AG10803 (cell line): ENCODE data around the gene FTH1.

ENCODE experiments used
- DNase-seq: peaks from one replicate; pipeline ENCODE4 v3.0.0; 2010; ENCODE audit warnings: low read depth
- H3K4me3 ChIP-seq: 2 replicates; pipeline ENCODE4 v1.5.1; 2011; ENCODE audit warnings: mild to moderate bottlenecking, low read length, control low read depth
- TF ChIP-seq, protein P1 (sequence below): conservative IDR thresholded peaks from 2 replicates; pipeline ENCODE4 v1.5.1; 2011; ENCODE audit warnings: mild to moderate bottlenecking, low read length, control low read depth, inconsistent platforms

FTH1 gene

DNA sequence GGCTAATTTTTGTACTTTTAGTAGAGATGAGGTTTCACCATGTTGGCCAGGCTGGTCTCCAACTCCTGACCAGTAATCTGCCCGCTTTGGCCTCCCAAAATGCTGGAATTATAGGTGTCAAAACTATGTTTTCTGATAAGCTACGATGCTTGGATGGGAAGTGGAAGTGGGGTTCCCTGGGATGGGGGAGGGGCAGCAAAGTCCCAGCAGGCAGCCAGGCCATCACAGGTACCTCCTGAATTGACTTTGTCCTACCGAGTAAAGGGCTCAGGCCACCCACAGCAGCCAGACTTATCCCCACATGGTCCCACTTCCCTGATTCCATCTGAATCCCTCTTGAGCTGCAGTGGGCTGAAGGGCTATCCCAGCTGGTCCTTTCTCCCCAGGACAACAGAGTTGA, 6.9 kb downstream of the FTH1 start:
- DNase-seq = no peak
- TF ChIP-seq, protein P1, sequence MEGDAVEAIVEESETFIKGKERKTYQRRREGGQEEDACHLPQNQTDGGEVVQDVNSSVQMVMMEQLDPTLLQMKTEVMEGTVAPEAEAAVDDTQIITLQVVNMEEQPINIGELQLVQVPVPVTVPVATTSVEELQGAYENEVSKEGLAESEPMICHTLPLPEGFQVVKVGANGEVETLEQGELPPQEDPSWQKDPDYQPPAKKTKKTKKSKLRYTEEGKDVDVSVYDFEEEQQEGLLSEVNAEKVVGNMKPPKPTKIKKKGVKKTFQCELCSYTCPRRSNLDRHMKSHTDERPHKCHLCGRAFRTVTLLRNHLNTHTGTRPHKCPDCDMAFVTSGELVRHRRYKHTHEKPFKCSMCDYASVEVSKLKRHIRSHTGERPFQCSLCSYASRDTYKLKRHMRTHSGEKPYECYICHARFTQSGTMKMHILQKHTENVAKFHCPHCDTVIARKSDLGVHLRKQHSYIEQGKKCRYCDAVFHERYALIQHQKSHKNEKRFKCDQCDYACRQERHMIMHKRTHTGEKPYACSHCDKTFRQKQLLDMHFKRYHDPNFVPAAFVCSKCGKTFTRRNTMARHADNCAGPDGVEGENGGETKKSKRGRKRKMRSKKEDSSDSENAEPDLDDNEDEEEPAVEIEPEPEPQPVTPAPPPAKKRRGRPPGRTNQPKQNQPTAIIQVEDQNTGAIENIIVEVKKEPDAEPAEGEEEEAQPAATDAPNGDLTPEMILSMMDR = no peak
- H3K4me3 ChIP-seq = no peak overlapping the region

DNA sequence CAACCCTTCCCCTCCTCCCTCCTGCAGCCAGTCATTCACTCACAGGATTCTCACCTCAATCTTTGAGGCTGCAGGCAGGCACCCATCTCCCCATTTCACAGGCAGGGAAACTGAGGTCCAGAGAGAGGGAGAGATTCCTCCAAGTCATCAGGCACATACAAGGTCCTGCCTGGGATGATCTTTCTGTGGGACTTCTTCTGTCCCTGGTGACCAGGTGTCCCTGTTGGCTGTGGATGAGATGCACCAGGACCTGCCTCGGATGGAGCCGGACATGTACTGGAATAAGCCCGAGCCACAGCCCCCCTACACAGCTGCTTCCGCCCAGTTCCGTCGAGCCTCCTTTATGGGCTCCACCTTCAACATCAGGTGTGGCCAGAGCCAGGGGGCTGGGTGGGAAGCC, 7.8 kb downstream of the FTH1 start:
- H3K4me3 ChIP-seq = no peak overlapping the region
- TF ChIP-seq, protein P1 = no peak
- no peak for DNase-seq

DNA sequence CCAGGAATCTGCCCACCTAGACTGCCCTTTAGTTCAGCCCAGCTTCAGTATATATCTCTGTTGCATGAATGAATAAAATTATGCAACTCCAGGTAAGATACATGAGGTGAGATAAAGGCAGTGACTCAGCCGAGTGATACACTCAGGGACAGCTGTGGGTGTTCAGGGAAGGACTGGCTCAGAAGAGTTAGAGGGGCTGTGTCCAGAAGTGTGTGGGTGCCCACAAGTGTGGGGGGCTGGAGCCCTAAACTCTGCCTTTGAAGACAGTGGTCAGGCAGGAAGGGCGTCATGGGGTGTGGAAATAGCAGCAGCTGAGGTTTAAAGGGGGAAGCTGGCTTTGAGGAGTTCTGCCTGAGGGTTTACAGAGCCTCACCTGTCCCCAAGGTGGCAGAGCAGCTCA, 8.3 kb downstream of the FTH1 start:
- DNase-seq = no peak
- no peak overlapping the region for H3K4me3 ChIP-seq
- TF ChIP-seq, protein P1 = no peak

DNA sequence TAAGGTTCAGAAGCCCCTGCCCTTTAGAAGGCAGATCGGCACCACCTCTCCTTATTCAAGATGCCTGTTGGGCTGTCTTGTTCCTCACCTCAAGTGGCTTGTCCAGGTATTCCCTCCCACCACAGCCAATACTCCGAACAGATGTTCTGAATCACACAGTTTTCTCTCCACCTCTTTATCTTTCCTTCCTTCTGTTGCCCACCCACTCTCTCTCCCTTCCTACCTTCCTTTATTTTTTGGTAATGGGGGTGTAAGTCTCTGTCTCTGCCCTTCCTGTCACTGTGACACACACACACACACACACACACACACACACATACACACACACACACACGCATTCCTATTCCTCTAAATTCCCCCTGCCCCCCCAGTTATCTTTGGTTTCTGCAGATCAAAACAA, 8.8 kb downstream of the FTH1 start:
- DNase-seq = no peak
- H3K4me3 ChIP-seq = no peak overlapping the region
- TF ChIP-seq, protein P1 = no peak

DNA sequence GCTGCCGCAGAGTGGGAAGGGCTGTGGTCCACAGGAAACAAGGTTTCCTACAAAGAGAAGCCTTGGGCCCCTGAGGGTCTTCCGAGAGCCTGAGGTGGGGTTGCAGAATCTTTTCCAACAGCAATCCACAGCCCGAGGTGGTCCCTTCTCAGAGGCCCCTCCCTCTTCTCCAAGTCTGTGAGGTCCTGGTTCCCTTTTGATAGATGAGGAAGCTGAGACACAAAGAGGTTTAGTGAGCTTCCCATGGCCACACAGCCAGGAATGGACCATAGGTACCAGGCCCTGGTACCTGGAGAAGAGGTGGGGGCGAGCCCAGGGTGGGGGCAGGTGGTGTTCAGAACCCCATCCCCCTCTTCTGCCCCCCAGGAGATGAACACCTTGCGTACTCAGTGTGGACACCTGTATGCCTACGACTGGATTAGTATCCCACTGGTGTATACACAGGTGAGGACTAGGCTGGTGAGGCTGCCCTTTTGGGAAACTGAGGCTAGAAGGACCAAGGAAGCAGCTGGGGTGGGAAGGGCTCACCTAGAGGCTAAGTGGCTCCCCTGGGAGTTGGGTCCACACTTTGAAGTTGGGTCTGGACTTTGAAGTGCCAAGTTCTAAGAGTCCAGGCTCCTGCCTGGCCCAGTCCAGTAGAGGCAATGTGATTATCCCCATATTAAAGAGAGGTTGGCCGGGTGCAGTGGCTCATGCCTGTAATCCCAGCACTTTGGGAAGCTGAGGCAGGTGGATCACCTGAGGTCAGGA, 10.2 kb downstream of the FTH1 start:
- no peak overlapping the region for H3K4me3 ChIP-seq
- TF ChIP-seq, protein P1 = no peak
- no peak for DNase-seq

DNA sequence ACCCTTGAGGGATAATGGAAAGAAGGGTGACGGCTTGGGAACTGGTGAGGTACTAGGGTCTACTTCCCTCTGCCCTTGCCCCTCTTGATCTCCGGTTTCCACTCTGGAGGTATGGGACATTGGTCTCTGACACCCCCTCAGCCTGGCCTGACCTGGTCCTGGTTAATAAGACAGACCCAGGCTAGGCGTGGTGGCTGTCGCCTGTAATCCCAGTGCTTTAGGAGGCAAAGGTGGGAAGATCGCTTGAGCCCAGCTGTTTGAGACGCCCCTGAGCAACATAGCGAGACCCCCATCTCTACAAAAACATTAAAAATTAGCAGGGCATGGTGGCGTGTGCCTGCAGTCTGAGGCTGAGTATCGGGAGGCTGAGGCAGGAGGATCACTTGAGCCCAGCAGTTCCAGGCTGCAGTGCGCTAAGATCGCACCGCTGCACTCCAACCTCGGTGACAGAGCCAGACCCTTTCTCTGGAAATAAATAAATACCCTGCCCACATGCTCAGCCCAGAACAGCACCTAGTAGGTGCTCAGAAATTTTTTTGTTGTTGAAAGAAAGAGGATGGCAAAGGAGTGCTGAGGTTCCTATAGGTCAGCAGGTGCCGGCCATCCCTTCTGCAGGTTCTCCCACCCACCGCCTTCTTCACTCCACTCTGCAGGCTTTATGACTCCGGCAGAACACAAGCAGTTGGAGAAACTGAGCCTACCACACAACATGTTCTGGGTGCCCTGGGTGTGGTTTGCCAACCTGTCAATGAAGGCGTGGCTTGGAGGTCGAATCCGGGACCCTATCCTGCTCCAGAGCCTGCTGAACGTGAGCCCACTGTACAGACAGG, 11.0 kb downstream of the FTH1 start:
- H3K4me3 ChIP-seq = peak overlapping the region; percentile 58; the same call in 1 of the 2 replicates
- DNase-seq = no peak
- TF ChIP-seq, protein P1 = no peak
